Measurements from ENCODE around the gene PKHD1. TPM values are rescaled to one million over a fixed set of nuclear protein-coding genes. Genes with fewer than 3 reads are reported as not detected.

PKHD1 gene
- total and polyA plus RNA-seq, 2 of the 13 experiments (the other 11 are each of a cell fraction or from before 2014, with no cell fraction given) = 0.01 to 0.13 TPM

GRCh38 chr6:51570168-51570921, 517.1 kb downstream of the PKHD1 start:
- DNase-seq (ENCODE audit: low spot score) = no peak
- no peak overlapping the region for H3K4me2 ChIP-seq (ENCODE audit: low read depth, low read length)
- no peaks in the 10 kb centered on the region for H3K27me3 ChIP-seq (ENCODE audit: control insufficient read depth in 1 of 2, insufficient read depth in 2 of 2, low read length in 2 of 2)
- no TSS peak for BruUV-seq (replicated peaks)
- 3% methylated on average over 5 of the region's 5 CpGs for WGBS (ENCODE audit: low lambda C conversion rate)
- no peak for FAIRE-seq
- no peaks in the 10 kb centered on the region for H3K9me3 ChIP-seq (ENCODE audit: low read length)
- H2AFZ ChIP-seq (ENCODE audit: low read length) = no peak overlapping the region
- no peaks in the 10 kb centered on the region for H4K20me1 ChIP-seq (ENCODE audit: insufficient read depth, low read length)
- H3K4me1 ChIP-seq (ENCODE audit: insufficient read depth, low read length) = no peaks in the 10 kb centered on the region
- intact Hi-C loops (cut with micrococcal nuclease; ENCODE audit: unreplicated experiment) (no loop called here), in situ Hi-C loops (cut with HindIII; ENCODE audit: extremely low pct_ligation_motif_present, low pct_unique_long_range_greater_than_20kb) (no loop called here)
- no peak overlapping the region for H3K9ac ChIP-seq (ENCODE audit: insufficient read depth, low read depth, low read length)
- ATAC-seq = no peak
- ChIA-PET CTCF (ENCODE audit: low intra/inter-chr PET ratio, low total read pairs) (no interaction called here), POLR2A (no interaction called here)
- no peak overlapping the region for H3K27ac ChIP-seq (ENCODE audit: extremely low read length, insufficient read depth, low read length)
- H3K4me3 ChIP-seq (replicated peaks in 1 of 3; ENCODE audit: insufficient read depth in 1 of 3, low read depth in 2 of 3, low read length in 3 of 3) = no peak overlapping the region
- H3K36me3 ChIP-seq (replicated peaks in 1 of 2; ENCODE audit: control insufficient read depth in 1 of 2, insufficient read depth in 2 of 2, low read length in 2 of 2) = no peaks in the 10 kb centered on the region
- H3K79me2 ChIP-seq (ENCODE audit: insufficient read depth, low read length) = no peaks in the 10 kb centered on the region
- no peak for TF ChIP-seq SOX13 (IDR thresholded peaks at IDR 0.05)
- TF ChIP-seq SOX13 (CRISPR knock-in tag; conservative IDR thresholded peaks at IDR 0.05 in 1 of 2, IDR thresholded peaks at IDR 0.05 in 1 of 2) = no peak
- no peak for TF ChIP-seq ZNF768 (CRISPR knock-in tag; IDR thresholded peaks at IDR 0.05)
- TF ChIP-seq, protein P1, sequence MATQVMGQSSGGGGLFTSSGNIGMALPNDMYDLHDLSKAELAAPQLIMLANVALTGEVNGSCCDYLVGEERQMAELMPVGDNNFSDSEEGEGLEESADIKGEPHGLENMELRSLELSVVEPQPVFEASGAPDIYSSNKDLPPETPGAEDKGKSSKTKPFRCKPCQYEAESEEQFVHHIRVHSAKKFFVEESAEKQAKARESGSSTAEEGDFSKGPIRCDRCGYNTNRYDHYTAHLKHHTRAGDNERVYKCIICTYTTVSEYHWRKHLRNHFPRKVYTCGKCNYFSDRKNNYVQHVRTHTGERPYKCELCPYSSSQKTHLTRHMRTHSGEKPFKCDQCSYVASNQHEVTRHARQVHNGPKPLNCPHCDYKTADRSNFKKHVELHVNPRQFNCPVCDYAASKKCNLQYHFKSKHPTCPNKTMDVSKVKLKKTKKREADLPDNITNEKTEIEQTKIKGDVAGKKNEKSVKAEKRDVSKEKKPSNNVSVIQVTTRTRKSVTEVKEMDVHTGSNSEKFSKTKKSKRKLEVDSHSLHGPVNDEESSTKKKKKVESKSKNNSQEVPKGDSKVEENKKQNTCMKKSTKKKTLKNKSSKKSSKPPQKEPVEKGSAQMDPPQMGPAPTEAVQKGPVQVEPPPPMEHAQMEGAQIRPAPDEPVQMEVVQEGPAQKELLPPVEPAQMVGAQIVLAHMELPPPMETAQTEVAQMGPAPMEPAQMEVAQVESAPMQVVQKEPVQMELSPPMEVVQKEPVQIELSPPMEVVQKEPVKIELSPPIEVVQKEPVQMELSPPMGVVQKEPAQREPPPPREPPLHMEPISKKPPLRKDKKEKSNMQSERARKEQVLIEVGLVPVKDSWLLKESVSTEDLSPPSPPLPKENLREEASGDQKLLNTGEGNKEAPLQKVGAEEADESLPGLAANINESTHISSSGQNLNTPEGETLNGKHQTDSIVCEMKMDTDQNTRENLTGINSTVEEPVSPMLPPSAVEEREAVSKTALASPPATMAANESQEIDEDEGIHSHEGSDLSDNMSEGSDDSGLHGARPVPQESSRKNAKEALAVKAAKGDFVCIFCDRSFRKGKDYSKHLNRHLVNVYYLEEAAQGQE (IDR thresholded peaks at IDR 0.05; ENCODE audit: borderline replicate concordance in 1 of 2, low read depth in 1 of 2, low read length in 2 of 2) = no peak
- TF ChIP-seq ZBTB40 (IDR thresholded peaks at IDR 0.05) = no peak
- no peak for TF ChIP-seq ZBTB40 (CRISPR knock-in tag; IDR thresholded peaks at IDR 0.05)
- no peak for TF ChIP-seq ZNF777 (CRISPR knock-in tag; IDR thresholded peaks at IDR 0.05)
- no peak for TF ChIP-seq PCBP1 (IDR thresholded peaks at IDR 0.05; ENCODE audit: borderline replicate concordance, low read depth, low read length)
- no peak for TF ChIP-seq TBL1XR1 (IDR thresholded peaks at IDR 0.05; ENCODE audit: borderline replicate concordance, low read length, partially characterized antibody)
- TF ChIP-seq ZNF260 (CRISPR knock-in tag; IDR thresholded peaks at IDR 0.05; ENCODE audit: borderline replicate concordance, low read depth) = no peak

All from HepG2 (cell line).